Motor neuron (in vitro differentiated cells): ENCODE results near the gene MCL1. TPM values are rescaled to one million over a fixed set of nuclear protein-coding genes. Genes with fewer than 3 reads are reported as not detected.
"Not testable (repeated sequence)": the region's sequence is repeated elsewhere in the genome, so short reads cannot be mapped to it uniquely, and the experiment has no call there.

Source experiments
- ATAC-seq, 8 experiments: fragments of 200-7000 bp; cut with Tn5 transposase; replicated peaks in 6 of 8; 2 replicates each; pipeline ENCODE4 v1.8.0; 2021; ENCODE audit warnings: mild to moderate bottlenecking in 8 of 8, moderate library complexity in 8 of 8
- H3K27ac ChIP-seq, 2 donors: fragments of 250-450 bp; sonication (Bioruptor Pico); 2 replicates each; pipeline ENCODE4 v1.9.0; 2021; ENCODE audit warnings: antibody characterized with exemption in 2 of 2, mild to moderate bottlenecking in 2 of 2, moderate library complexity in 1 of 2
- H3K4me1 ChIP-seq, 2 donors: fragments of 250-450 bp; sonication (Bioruptor Pico); replicated peaks in 1 of 2; 2 replicates each; pipeline ENCODE4 v1.6.1; 2021; ENCODE audit warnings: antibody characterized with exemption in 2 of 2, mild to moderate bottlenecking in 2 of 2, moderate library complexity in 1 of 2
- H3K4me3 ChIP-seq, 5 donors: fragments of 250-450 bp; sonication (Bioruptor Pico); 2 replicates each; pipeline ENCODE4 v1.9.0; 2021; ENCODE audit warnings: antibody characterized with exemption in 5 of 5, mild to moderate bottlenecking in 5 of 5, moderate library complexity in 4 of 5
- whole genome bisulfite sequencing, 10 experiments: fragments of 450-650 bp; shearing (Covaris generic); methylation state at CpG; one replicate each; pipeline ENCODE4 v1.0.0; 2022; 5-methylcytosine and 5-hydroxymethylcytosine counted together
- in situ Hi-C, 9 experiments: fragments of 400-800 bp; cut with MboI; loops; one replicate each; pipeline ENCODE4 v1.15.0; 2021; ENCODE audit warnings: low sequenced_read_pairs in 9 of 9, low pct_unique_long_range_greater_than_20kb in 2 of 9; ENCODE audit not compliant: unreplicated experiment in 9 of 9
- total RNA-seq, 8 experiments: library from RNA; unstranded; fragments of 300-600 nt; gene quantifications; 2 replicates each; pipeline versions ENCODE4 v1.2.3 to v1.2.4, GENCODE V29; 2022

Gene MCL1
- total RNA-seq, 8 experiments from 2014 or later, result 125 to 182 (median 142) TPM

- H3K27ac ChIP-seq, result no peak overlapping the region
- 76 to 100% (median 100%) methylated on average over 2 of the region's 2 CpGs; no CpG with 5 or more reads in 3 of the 10 experiments for WGBS, 10 experiments
- peaks cover 5 to 6% of the 10 kb centered on the region in 2 donors for H3K4me1 ChIP-seq
- in situ Hi-C loops, result no loop called here
- no peak for ATAC-seq
- no peak overlapping the region for H3K4me3 ChIP-seq
These were observed 3.0 kb upstream of the MCL1 start for GRCh38 chr1:150582371-150582770.

GRCh38 chr1:150581962-150582361 lies 2.6 kb upstream of the MCL1 start:
- WGBS, 10 experiments, result 94 to 100% (median 97%) methylated on average over 1 to 14 of the region's 14 CpGs; no CpG with 5 or more reads in 1 of the 10 experiments
- ATAC-seq, in situ Hi-C loops, H3K4me1 ChIP-seq, H3K27ac ChIP-seq, H3K4me3 ChIP-seq: not testable (repeated sequence)

- H3K27ac ChIP-seq, H3K4me3 ChIP-seq, H3K4me1 ChIP-seq, ATAC-seq, in situ Hi-C loops: not testable (repeated sequence)
- WGBS, 10 experiments, result 80 to 100% (median 96%) methylated on average over 1 to 7 of the region's 7 CpGs; no CpG with 5 or more reads in 3 of the 10 experiments
These were observed 2.0 kb upstream of the MCL1 start for GRCh38 chr1:150581437-150581836.

- 86 to 100% (median 100%) methylated on average over 1 of the region's 3 CpGs; no CpG with 5 or more reads in 3 of the 10 experiments for WGBS, 10 experiments
- in situ Hi-C loops, H3K4me3 ChIP-seq, H3K27ac ChIP-seq, ATAC-seq: not testable (repeated sequence)
- peaks cover 7 to 13% of the 10 kb centered on the region in 2 donors for H3K4me1 ChIP-seq
These were observed 1.6 kb upstream of the MCL1 start for GRCh38 chr1:150580966-150581365.

- peak overlapping the region; percentile 72 to 96 (median 84) for H3K4me3 ChIP-seq
- ATAC-seq, result peak in 4 of 8 experiments; percentile 0 to 4 (median 1)
- H3K27ac ChIP-seq, result peak overlapping the region; percentile 97
- in situ Hi-C loops, result no loop called here
- 0 to 100% (median 65%) methylated on average over 1 to 11 of the region's 15 CpGs; no CpG with 5 or more reads in 2 of the 10 experiments for WGBS, 10 experiments
- peaks cover 15 to 21% of the 10 kb centered on the region in 2 donors for H3K4me1 ChIP-seq
These were observed 684 bp upstream of the MCL1 start for GRCh38 chr1:150579945-150580642.

GRCh38 chr1:150578272-150579109 lies 919 bp downstream of the MCL1 start:
- peak overlapping the region; percentile 97 for H3K27ac ChIP-seq
- peak in 7 of 8 experiments; percentile 0 to 5 (median 2) for ATAC-seq
- H3K4me3 ChIP-seq, result peak overlapping the region; percentile 72 to 96 (median 84)
- peaks cover 20 to 24% of the 10 kb centered on the region in 2 donors for H3K4me1 ChIP-seq
- in situ Hi-C loops, result no loop called here
- WGBS, 10 experiments, result 0 to 2% (median 1%) methylated on average over 9 to 44 of the region's 50 CpGs; no CpG with 5 or more reads in 1 of the 10 experiments

GRCh38 chr1:150577557-150578271 lies 1.7 kb downstream of the MCL1 start:
- peak overlapping the region; percentile 97 for H3K27ac ChIP-seq
- 0 to 10% (median 1%) methylated on average over 2 to 11 of the region's 11 CpGs for WGBS, 10 experiments
- peaks cover 20 to 24% of the 10 kb centered on the region in 2 donors for H3K4me1 ChIP-seq
- peak overlapping the region; percentile 72 to 96 (median 84) for H3K4me3 ChIP-seq
- in situ Hi-C loops, result no loop called here
- no peak for ATAC-seq

GRCh38 chr1:150576794-150577556 lies 2.4 kb downstream of the MCL1 start:
- 0 to 38% (median 12%) methylated on average over 2 of the region's 2 CpGs; no CpG with 5 or more reads in 1 of the 10 experiments for WGBS, 10 experiments

GRCh38 chr1:150576367-150576711 lies 3.1 kb downstream of the MCL1 start:
- Histone ChIP-seq H3K4me1 (peaks cover 20 to 24% of the 10 kb centered on the region in 2 donors), H3K27ac (no peak overlapping the region), H3K4me3 (peak overlapping the region; percentile 72 to 96 (median 84))
- no peak for ATAC-seq
- in situ Hi-C loops, result no loop called here
- WGBS, 10 experiments, result 0 to 44% (median 22%) methylated on average over 3 to 4 of the region's 4 CpGs

More at GRCh38 chr1:150576794-150577556, 2.4 kb downstream of the MCL1 start:
- peak overlapping the region; percentile 72 to 96 (median 84) for H3K4me3 ChIP-seq
- ATAC-seq, result no peak
- H3K4me1 ChIP-seq, result peaks cover 20 to 24% of the 10 kb centered on the region in 2 donors
- no peak overlapping the region for H3K27ac ChIP-seq
- in situ Hi-C loops, result no loop called here

- H3K4me3 ChIP-seq, result peak overlapping the region; percentile 72 to 96 (median 84)
- 0 to 58% (median 40%) methylated on average over 1 of the region's 1 CpG; no CpG with 5 or more reads in 3 of the 10 experiments for WGBS, 10 experiments
- in situ Hi-C loops, result no loop called here
- no peak for ATAC-seq
- H3K27ac ChIP-seq, result no peak overlapping the region
- peaks cover 20 to 24% of the 10 kb centered on the region in 2 donors for H3K4me1 ChIP-seq
These were observed 3.7 kb downstream of the MCL1 start for GRCh38 chr1:150575518-150576366.

- Histone ChIP-seq H3K27ac (no peak overlapping the region), H3K4me1 (peaks cover 16 to 20% of the 10 kb centered on the region in 2 donors), H3K4me3 (peak overlapping the region in 2 of 5 donors; percentile 72 to 84)
- in situ Hi-C loops, result no loop called here
- no peak for ATAC-seq
- WGBS, 10 experiments, result 37 to 100% (median 79%) methylated on average over 2 to 4 of the region's 4 CpGs; no CpG with 5 or more reads in 2 of the 10 experiments
These were observed 4.3 kb downstream of the MCL1 start for GRCh38 chr1:150575072-150575489.
